ENCODE measurements around the gene WDR7.
A peak's percentile ranks its signal among the peaks of the same experiment; 100 is the strongest.

WDR7 gene

DNA sequence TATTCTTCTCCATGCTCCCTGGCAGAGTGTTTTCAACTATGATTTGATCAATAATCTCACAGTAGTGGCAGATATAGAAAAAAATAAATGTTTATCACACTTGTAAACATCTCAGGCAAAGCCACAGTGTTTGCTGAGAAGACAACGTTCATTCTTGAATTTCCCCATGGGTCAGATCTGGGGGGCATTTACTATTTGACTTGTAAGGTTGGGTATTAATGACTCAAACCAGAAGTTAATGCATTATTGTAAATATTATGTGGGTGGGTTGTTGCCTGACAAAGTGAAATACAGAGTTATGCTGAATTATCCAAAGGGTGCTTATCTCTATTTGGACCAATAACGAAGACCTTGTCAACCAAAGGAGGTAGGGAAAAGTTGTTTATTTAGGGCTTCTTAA, 346.0 kb downstream of the WDR7 start:
- FAIRE-seq (no peak), DNase-seq (ENCODE audit: insufficient read length, low spot score) (no peak)
- TF ChIP-seq, protein P1, sequence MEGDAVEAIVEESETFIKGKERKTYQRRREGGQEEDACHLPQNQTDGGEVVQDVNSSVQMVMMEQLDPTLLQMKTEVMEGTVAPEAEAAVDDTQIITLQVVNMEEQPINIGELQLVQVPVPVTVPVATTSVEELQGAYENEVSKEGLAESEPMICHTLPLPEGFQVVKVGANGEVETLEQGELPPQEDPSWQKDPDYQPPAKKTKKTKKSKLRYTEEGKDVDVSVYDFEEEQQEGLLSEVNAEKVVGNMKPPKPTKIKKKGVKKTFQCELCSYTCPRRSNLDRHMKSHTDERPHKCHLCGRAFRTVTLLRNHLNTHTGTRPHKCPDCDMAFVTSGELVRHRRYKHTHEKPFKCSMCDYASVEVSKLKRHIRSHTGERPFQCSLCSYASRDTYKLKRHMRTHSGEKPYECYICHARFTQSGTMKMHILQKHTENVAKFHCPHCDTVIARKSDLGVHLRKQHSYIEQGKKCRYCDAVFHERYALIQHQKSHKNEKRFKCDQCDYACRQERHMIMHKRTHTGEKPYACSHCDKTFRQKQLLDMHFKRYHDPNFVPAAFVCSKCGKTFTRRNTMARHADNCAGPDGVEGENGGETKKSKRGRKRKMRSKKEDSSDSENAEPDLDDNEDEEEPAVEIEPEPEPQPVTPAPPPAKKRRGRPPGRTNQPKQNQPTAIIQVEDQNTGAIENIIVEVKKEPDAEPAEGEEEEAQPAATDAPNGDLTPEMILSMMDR (IDR thresholded peaks at IDR 0.05; ENCODE audit: insufficient read depth, missing control alignments) = no peak

DNA sequence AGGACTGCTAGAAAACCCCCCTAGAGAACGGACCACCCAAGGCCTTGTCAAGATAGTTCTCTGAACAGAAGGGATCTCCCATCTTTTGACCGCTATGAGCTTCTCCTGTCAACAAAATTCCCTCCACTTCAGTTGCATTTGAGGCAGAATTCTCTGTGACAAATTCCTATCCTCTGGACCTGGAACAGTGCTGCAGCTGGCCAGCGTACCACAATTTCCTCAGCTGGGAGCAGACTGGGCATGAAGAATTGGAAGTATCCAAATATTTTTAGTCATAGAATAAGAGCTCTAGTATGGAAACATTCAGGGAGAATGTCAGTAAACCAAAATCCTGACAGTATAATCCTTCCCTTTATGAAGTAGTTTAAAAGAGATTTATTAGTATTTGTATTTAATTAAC, 348.7 kb downstream of the WDR7 start:
- FAIRE-seq = no peak
- TF ChIP-seq, protein P1 (IDR thresholded peaks at IDR 0.05; ENCODE audit: insufficient read depth, missing control alignments) = no peak
- no peak for DNase-seq (ENCODE audit: insufficient read length, low spot score)

DNA sequence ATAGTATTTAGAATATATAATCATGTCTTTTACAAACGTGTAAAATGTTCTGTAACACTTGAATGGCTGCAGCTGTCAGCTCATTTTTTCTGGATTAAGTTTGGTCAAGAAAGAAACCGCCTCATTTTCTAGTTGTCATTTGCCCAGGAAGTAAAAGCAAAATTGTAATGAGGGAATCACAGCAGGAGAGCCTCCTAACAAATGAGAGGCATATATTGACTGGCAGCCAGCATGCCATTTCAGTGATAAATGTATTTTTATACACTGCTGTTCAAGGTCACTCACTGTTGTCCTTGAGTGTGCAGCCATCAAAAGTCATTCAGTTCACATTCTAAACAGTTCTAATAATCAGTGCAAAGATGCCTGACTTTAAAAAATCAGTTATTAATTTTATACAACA, 351.5 kb downstream of the WDR7 start:
- TF ChIP-seq, protein P1 (IDR thresholded peaks at IDR 0.05; ENCODE audit: insufficient read depth, missing control alignments) = no peak
- FAIRE-seq = no peak
- DNase-seq (ENCODE audit: insufficient read length, low spot score) = no peak

DNA sequence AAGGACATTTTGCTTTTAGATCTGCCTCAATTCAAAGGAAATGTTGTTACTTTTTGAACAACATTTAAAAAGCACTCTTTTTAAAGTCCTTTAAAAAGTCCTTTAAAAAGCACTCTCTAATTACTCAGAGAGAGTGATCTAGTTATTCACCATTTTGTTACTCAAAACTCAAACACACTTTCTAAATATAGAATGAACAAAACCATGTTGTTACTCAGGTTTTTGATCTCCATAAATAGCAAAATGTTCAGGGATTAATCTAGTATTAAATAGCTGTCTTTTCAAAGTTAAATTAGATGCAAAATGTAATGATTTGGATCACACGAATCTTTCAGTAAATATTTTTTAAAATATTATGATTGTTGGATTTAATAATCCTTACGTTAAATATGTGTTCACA, 352.2 kb downstream of the WDR7 start:
- no peak for FAIRE-seq
- DNase-seq (ENCODE audit: insufficient read length, low spot score) = no peak
- TF ChIP-seq, protein P1 (IDR thresholded peaks at IDR 0.05; ENCODE audit: insufficient read depth, missing control alignments) = no peak

DNA sequence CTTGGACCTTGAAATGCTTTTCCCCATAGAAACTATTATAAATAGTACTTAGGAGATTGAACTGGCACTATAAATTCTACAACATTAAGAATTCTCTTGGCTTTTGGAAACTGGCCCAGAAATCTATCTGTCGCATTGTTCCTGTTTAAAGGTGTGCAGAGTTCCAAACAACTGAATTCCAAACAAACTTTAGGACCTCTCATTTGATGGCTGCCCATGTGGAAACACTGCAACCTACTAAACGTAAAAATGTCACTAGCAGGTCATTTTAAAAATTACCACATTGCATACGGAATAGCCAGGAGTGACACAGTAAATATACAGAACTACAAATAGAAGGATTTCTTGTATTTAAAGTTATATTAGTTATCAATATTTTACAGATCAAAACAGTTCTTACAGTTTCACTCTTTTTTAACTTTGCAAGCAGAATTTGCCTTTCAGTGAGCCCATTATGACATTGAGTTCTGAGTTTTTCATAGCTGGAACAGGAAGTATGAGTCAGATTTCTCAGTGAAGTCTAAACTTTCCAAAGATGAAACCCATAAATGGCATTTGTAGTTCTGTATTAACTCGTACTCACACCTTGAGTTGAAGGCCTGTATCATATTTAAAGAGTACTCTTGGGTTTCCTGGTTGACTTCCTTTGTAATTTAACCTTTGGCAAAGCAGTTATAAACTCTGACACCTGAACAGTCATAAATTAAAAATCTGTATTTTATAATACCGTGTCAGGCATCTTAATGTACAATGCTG, 353.4 kb downstream of the WDR7 start:
- TF ChIP-seq, protein P1 (IDR thresholded peaks at IDR 0.05; ENCODE audit: insufficient read depth, missing control alignments) = no peak
- FAIRE-seq = no peak

DNA sequence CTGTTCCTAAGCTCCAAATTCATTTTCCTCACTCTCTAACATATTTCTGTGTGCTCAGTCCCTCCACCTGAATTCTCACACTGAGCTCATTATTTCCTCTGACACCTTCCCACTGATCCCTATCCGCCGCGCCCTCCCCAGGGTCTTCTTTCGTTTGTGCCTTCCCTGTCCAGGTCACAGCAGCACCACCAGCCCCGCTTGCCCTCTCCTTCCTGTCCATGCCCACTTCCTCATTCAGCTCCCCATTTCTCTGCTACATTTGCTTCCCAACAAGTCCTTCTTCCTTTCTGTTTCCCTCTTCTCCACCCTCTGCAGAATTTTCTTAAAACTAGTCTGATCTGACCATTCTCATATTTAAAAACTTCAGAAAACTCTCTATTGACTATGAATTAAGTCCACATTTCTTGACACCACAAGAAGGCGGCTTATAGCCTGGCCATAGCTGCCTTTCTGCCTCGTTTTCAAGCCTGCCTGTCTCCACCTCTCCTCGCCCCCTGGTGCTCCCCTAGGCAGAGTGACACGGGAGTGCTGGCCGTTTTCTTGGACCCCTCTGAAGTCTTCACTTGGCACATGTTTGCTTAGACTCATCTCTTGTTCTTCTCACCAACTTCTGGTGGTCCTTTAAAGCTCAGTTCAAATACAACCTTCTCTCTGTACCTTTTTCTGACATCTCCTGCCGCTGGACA, 357.0 kb downstream of the WDR7 start:
- TF ChIP-seq, protein P1 (IDR thresholded peaks at IDR 0.05; ENCODE audit: insufficient read depth, missing control alignments) = no peak
- no peak for DNase-seq (ENCODE audit: insufficient read length, low spot score)
- peak; percentile 85 for FAIRE-seq

More for the DNA sequence above, 353.4 kb downstream of the WDR7 start:
- no peak for DNase-seq (ENCODE audit: insufficient read length, low spot score)

DNA sequence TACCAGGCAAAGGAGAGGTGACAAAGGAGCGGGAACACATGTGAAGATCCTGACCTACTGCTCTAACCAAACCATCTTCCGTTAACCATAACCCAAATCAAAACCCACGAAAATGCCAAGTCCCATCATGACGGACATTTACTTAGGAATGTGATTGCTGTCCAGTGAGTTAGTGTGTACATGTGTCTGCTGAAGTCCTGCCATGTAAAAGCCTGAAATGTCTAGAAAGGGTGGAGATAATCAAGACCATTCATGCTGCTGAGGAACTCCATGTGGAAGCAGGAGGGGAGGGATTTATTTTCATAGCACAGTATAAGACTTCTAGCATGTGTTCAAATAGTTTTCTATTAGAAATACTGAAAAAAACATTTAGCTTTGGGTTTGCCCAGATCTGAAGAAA, 358.7 kb downstream of the WDR7 start:
- TF ChIP-seq, protein P1 (IDR thresholded peaks at IDR 0.05; ENCODE audit: insufficient read depth, missing control alignments) = no peak
- no peak for DNase-seq (ENCODE audit: insufficient read length, low spot score)
- FAIRE-seq = no peak

All from D721Med (cell line).